Rectal smooth muscle tissue (tissue), 1 donor: ENCODE measurements around the gene NLRP1.
A peak's percentile ranks its signal among the peaks of the same experiment; 100 is the strongest.
"Not testable (repeated sequence)": the region's sequence is repeated elsewhere in the genome, so short reads cannot be mapped to it uniquely, and the experiment has no call there.

ENCODE experiments used
- H3K27ac ChIP-seq: one replicate; pipeline ENCODE4 v1.7.0; 2013; ENCODE audit warnings: low read depth, low read length, inconsistent platforms
- H3K27me3 ChIP-seq: one replicate; pipeline ENCODE4 v1.7.0; 2013; ENCODE audit warnings: low read length; ENCODE audit not compliant: control insufficient read depth, insufficient read depth
- H3K36me3 ChIP-seq: one replicate; pipeline ENCODE4 v1.7.0; 2013; ENCODE audit warnings: low read length; ENCODE audit not compliant: control insufficient read depth, insufficient read depth
- H3K4me1 ChIP-seq: one replicate; pipeline ENCODE4 v1.7.0; 2013; ENCODE audit warnings: low read length; ENCODE audit not compliant: control insufficient read depth, insufficient read depth
- H3K4me3 ChIP-seq: one replicate; pipeline ENCODE4 v1.7.0; 2013; ENCODE audit warnings: low read length
- H3K9ac ChIP-seq: one replicate; pipeline ENCODE4 v1.7.0; 2013; ENCODE audit warnings: low read length

Gene NLRP1

GRCh38 chr17:5585287-5585794, 1.0 kb upstream of the NLRP1 start:
- H3K9ac ChIP-seq = no peak overlapping the region
- H3K27me3 ChIP-seq = no peaks in the 10 kb centered on the region
- H3K36me3 ChIP-seq = no peaks in the 10 kb centered on the region
- H3K4me3 ChIP-seq = no peak overlapping the region
- no peaks in the 10 kb centered on the region for H3K4me1 ChIP-seq
- peak overlapping the region; percentile 38 for H3K27ac ChIP-seq

- Histone ChIP-seq H3K36me3 (peaks cover 4% of the 10 kb centered on the region), H3K9ac (peak overlapping the region; percentile 21), H3K4me1 (no peaks in the 10 kb centered on the region), H3K27ac (peak overlapping the region; percentile 82), H3K27me3 (no peaks in the 10 kb centered on the region), H3K4me3 (peak overlapping the region; percentile 70)
These were observed 605 bp downstream of the NLRP1 start for GRCh38 chr17:5583426-5584382.

GRCh38 chr17:5582209-5583185, 1.8 kb downstream of the NLRP1 start:
- Histone ChIP-seq H3K4me3 (no peak overlapping the region), H3K36me3 (peaks cover 4% of the 10 kb centered on the region), H3K27me3 (no peaks in the 10 kb centered on the region), H3K9ac (no peak overlapping the region), H3K4me1 (no peaks in the 10 kb centered on the region), H3K27ac (no peak overlapping the region)

- no peaks in the 10 kb centered on the region for H3K27me3 ChIP-seq
- no peaks in the 10 kb centered on the region for H3K4me1 ChIP-seq
- H3K9ac ChIP-seq = no peak overlapping the region
- H3K4me3 ChIP-seq = no peak overlapping the region
- no peak overlapping the region for H3K27ac ChIP-seq
- H3K36me3 ChIP-seq = peaks cover 4% of the 10 kb centered on the region
These were observed 2.7 kb downstream of the NLRP1 start for GRCh38 chr17:5581655-5582054.

GRCh38 chr17:5580969-5581368, 3.3 kb downstream of the NLRP1 start:
- Histone ChIP-seq H3K9ac (no peak overlapping the region), H3K27me3 (no peaks in the 10 kb centered on the region), H3K27ac (no peak overlapping the region), H3K36me3 (peaks cover 4% of the 10 kb centered on the region), H3K4me3 (no peak overlapping the region), H3K4me1 (no peaks in the 10 kb centered on the region)

GRCh38 chr17:5580367-5580766, 3.9 kb downstream of the NLRP1 start:
- Histone ChIP-seq H3K4me1 (no peaks in the 10 kb centered on the region), H3K4me3 (no peak overlapping the region), H3K27ac (no peak overlapping the region), H3K36me3 (peaks cover 4% of the 10 kb centered on the region), H3K9ac (no peak overlapping the region), H3K27me3 (no peaks in the 10 kb centered on the region)

- not testable (repeated sequence) for H3K27ac ChIP-seq, H3K4me3 ChIP-seq, H3K36me3 ChIP-seq, H3K27me3 ChIP-seq, H3K4me1 ChIP-seq, H3K9ac ChIP-seq
These were observed 5.5 kb downstream of the NLRP1 start for GRCh38 chr17:5578768-5579167.

- H3K27ac ChIP-seq, H3K36me3 ChIP-seq, H3K9ac ChIP-seq, H3K27me3 ChIP-seq, H3K4me3 ChIP-seq, H3K4me1 ChIP-seq: not testable (repeated sequence)
These were observed 11.3 kb downstream of the NLRP1 start for GRCh38 chr17:5573017-5573416.

DNA sequence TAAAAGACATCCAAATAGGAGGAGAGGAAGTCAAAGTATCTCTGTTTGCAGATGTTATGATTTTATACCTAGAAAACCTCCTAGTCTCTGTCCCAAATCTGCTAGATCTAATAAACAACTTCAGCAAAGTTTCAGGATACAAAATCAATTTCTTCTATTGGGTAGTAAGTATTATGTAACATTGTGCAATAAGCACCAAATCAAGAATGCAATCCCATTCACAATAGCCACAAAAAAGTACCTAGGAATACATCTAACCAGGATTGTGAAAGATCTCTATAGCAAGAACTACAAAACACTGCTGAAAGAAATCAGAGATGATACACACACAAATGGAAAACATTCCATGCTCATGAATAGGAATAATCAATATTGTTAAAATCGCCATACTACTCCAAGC, 13.0 kb downstream of the NLRP1 start:
- no peak overlapping the region for H3K9ac ChIP-seq
- no peak overlapping the region for H3K27ac ChIP-seq
- H3K4me3 ChIP-seq = no peak overlapping the region
- H3K4me1 ChIP-seq = no peaks in the 10 kb centered on the region
- H3K36me3 ChIP-seq = no peaks in the 10 kb centered on the region
- H3K27me3 ChIP-seq = no peaks in the 10 kb centered on the region

DNA sequence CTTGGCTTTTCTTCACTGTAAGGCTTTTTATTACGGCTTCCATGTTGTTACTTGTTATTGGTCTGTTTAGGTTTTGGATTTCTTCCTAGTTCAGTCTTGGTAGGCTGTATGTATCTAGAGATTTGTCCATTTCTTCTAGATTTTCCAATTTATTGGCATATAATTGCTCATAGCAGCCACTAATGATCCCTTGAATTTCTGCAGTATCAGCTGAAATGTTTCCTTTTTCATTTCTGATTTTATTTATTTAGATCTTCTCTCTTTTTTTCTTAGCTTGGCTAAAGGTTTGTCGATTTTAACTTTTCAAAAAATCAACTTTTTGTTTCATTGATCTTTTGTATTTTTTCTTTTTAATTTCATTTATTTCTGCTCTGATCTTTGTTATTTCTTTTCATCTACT, 18.5 kb downstream of the NLRP1 start:
- H3K27ac ChIP-seq = no peak overlapping the region
- no peaks in the 10 kb centered on the region for H3K36me3 ChIP-seq
- no peaks in the 10 kb centered on the region for H3K4me1 ChIP-seq
- no peak overlapping the region for H3K9ac ChIP-seq
- H3K4me3 ChIP-seq = no peak overlapping the region
- no peaks in the 10 kb centered on the region for H3K27me3 ChIP-seq

- H3K27ac ChIP-seq = no peak overlapping the region
- H3K4me3 ChIP-seq = no peak overlapping the region
- H3K9ac ChIP-seq = no peak overlapping the region
- H3K27me3 ChIP-seq = no peaks in the 10 kb centered on the region
- no peaks in the 10 kb centered on the region for H3K4me1 ChIP-seq
- no peaks in the 10 kb centered on the region for H3K36me3 ChIP-seq
These were observed 20.9 kb downstream of the NLRP1 start for GRCh38 chr17:5563456-5563855.

GRCh38 chr17:5562661-5563360, 21.5 kb downstream of the NLRP1 start:
- Histone ChIP-seq H3K27me3 (no peaks in the 10 kb centered on the region), H3K9ac (no peak overlapping the region), H3K4me3 (no peak overlapping the region), H3K27ac (no peak overlapping the region), H3K36me3 (no peaks in the 10 kb centered on the region), H3K4me1 (no peaks in the 10 kb centered on the region)
